ENCODE results near the gene PRG3. TPM values are rescaled to one million over a fixed set of nuclear protein-coding genes. Genes with fewer than 3 reads are reported as not detected.
"Not testable (repeated sequence)": the region's sequence is repeated elsewhere in the genome, so short reads cannot be mapped to it uniquely, and the experiment has no call there.

PRG3 gene
- polyA plus RNA-seq, 3 donors: 0.23 to 1.0 (median 0.59) TPM

DNA sequence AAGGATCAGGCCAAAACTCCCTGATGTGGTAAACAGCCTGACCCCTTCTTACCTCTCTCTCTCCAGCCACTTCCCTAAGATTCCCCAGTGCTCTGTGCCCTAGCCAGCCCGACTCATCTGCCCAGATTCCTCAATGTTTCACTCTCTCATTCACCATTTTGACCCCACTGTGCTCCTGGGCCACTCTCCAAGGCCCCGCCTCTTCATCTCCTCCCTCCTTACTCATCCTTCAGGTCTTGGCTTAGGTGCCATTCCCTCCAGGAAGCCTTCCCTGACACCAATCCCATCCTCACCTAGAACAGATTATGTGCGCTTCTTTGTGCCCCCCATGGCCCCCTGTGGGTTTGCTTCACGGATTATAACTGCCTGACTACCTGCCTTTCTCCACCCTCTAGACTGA, 32.7 kb upstream of the PRG3 start:
- DNase-seq (ENCODE audit: extremely low read depth in 1 of 11, low read depth in 9 of 11, low spot score in 4 of 11): no peak

DNA sequence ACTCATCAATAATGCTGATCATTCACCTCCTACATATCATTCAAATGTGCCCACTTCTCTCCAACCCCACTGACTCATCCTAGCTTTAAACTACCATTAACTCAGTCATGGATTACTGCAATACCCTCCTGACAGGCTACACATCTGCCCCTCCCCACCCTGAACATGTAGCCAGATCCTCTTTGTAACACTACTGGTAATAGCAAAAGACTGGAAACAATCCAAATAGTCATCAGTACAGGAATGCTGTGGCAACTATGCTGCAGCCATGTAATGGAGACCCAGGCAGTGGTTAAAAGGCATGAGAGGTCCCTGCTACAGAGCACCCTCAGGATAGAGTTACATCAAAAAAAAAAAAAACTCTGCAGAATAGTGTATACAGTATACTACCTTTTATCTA, 29.3 kb upstream of the PRG3 start:
- DNase-seq (ENCODE audit: extremely low read depth in 1 of 11, low read depth in 9 of 11, low spot score in 4 of 11): no peak

DNA sequence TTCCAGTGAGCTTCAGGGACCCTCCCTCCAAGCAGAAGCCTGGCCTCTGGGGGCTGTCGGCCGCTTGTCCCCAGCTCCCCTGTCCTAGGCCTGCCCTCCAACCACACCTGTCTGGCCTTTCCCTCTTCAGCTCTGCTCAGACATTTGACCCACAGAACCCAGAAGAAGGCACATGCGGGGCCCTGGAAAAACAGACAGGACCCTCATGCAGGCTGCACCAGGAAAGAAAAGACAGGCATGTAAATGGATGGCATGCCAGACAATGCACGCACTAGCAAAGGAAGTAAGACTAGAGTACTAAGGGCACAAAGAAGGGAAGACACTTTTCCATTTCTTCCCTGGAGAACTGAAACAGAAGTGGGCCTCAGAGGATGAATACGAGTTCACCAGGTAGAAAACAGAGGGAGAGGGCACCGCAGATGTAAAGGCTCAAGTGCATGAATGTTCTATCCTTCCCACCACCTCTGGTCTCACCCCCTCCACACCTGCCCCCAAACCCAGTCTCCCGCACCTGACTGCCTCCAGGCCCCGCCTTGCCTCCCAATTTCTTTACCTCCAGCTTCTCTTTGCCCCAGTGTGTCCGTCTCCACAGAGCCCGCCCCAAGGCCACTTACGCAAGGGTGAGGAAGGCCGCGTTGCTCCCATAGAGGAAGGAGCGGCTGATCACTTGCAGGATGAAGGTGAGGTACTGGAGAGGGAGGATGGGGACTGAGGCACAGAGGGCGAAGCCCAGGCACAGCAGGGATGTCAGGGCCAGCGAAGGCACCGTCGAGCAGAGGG, 28.6 kb upstream of the PRG3 start:
- DNase-seq (ENCODE audit: extremely low read depth in 1 of 11, low read depth in 9 of 11, low spot score in 4 of 11): no peak

DNA sequence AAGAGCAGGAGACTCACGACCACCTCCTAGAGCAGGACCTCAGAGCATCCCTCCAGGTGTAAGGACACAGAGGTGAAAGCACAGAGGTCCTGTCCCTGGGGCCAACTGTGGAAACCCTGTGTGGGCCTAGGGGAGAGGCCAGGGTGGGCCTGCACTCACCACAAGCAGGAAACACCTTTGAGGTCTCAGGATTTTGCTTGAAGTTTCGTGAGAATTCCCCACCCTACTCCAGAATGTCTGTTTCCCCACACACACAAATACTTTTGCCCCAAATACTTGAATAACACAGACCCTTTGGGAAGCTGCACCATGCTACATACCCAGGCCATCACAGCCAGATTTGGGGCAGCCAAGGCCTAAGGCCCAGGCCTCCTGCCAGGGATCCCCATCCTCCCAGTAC, 27.8 kb upstream of the PRG3 start:
- DNase-seq (ENCODE audit: extremely low read depth in 1 of 11, low read depth in 9 of 11, low spot score in 4 of 11): no peak

DNA sequence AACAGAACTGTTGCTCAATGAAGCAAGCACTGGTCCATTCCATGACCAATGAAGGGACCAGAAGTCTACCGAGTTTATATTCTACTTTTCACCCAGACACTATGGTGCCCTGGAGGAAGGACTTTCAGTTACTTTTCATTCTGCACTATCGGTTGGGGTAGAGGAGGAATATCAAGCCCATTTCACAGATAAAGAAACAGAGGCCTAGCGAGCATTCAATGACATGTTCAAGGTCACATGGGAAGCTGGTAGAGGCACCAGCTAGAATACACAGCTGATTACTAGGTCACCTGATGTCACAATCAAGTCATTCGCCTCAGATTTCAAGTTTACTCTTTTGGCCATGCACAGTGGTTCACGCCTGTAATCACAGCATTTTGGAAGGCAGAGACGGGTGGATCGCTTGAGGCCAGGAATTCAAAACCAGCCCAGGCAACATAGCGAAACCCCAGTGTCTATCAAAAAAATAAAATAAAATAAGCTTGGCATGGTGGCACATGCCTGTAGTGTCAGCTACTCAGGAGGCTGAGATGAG, 27.1 kb upstream of the PRG3 start:
- DNase-seq (ENCODE audit: extremely low read depth in 1 of 11, low read depth in 9 of 11, low spot score in 4 of 11): no peak

DNA sequence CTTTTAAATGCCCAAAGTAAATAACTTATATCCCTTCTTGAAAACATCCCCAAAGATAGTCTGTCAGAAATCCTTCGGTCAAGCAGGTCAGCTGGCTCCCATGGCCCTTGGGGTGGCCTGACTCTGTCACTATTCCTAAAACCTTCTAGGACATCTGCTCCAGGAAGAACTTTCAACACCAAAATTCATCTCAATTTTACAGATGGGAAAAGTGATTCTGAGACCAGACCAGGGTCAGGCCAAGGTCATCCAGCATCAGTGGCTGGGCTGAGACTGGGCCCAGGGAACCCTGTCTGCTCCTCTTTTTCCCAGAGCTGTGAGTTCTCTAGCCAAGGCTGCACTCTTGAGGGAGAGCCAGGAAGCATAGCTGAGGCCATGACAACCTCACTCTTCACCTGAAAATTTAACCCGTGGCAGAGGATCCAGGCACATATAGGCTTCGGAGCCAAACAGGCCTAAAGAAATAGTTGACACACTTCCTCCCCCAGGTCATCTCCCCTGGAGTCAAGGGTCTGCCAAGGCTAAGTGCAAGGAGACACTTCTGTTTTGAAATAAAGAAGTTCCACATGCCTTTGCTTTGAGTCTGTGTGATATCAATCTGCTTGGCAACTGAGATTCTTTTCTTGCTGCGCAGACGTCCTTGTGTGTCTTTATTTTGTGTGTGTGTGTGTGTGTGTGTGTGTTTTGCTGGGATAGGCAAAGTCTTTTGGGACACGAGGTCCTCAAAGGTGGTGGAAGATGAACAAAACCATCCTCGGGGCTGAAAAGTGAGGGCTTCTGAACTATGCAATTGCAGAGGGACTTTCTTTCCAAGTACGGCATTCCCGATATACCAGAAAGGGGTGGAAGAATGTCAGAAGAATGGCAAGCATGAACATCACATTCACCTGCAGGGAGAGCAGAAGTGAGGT, 26.3 kb upstream of the PRG3 start:
- DNase-seq (ENCODE audit: extremely low read depth in 1 of 11, low read depth in 9 of 11, low spot score in 4 of 11): no peak

DNA sequence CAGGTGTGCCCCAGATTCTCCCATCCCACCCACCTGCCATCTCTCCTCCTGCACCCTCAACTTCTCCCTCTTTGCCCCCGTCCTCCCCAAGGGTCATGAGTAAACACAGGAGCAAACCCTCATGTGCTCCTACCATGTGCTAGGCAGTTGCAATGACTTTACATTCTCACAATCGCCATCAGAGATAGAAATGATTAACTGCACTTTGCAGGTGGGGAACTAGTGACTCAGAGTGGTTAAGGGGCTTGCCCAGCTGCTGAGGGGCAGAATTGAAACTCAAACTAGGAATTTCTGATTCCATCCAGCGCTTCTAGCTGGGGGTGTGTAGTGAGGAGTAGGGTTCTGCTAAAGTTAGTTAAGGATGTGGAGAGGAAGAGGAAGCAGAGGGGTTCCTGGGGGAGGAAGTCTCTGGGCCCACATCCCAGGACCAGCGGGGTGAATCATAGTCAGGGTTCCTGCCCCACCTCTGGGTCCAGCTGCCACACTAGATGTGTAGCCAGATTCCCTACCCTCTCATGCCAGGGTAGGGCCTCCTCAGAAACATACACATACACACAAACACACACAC, 25.5 kb upstream of the PRG3 start:
- no peak for DNase-seq (ENCODE audit: extremely low read depth in 1 of 11, low read depth in 9 of 11, low spot score in 4 of 11)

DNA sequence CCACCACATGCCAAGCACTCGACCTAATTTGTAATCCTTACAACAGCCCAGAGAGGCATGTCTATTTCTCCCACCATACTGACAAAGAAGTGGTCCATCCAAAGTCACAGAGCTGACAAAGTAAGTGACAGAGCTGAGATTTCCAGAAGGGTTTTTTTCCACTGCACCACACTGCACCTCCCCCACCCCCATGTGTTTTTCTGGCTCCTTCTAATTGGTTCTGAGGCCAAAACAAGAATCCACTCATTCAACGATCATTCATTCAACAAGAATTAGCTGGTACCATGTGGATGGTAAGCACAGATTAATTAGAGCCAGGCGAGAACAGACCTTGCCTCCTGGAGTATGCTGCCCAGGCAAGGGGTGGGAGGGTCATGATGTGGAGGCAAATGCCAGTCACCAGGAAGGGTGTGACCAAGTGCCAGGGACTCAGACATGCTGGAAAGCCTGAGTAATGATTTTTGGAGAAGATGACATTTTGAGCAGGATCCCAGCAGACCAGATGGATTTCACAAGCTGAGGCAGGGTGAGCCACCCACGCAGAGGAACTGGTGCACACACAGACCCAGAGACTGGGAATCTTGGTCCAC, 24.4 kb upstream of the PRG3 start:
- DNase-seq (ENCODE audit: extremely low read depth in 1 of 11, low read depth in 9 of 11, low spot score in 4 of 11): no peak

DNA sequence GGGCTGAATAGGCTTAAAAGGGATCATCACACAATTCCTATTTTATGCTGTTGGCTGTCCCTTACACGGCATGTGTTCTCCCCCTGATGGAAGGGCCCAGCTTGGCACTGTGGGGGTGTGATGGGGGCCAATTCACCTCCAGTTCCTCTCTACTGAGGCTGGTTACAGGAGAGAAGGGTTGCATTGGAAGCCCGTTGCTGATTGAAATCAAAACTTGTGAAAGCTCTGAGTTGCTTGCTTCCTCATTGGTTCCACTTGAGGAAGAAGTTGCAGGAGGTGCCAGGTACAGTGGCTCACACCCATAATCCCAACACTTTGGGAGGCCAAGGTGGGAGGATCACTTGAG, 22.8 kb upstream of the PRG3 start:
- no peak for DNase-seq (ENCODE audit: extremely low read depth in 1 of 11, low read depth in 9 of 11, low spot score in 4 of 11)

DNA sequence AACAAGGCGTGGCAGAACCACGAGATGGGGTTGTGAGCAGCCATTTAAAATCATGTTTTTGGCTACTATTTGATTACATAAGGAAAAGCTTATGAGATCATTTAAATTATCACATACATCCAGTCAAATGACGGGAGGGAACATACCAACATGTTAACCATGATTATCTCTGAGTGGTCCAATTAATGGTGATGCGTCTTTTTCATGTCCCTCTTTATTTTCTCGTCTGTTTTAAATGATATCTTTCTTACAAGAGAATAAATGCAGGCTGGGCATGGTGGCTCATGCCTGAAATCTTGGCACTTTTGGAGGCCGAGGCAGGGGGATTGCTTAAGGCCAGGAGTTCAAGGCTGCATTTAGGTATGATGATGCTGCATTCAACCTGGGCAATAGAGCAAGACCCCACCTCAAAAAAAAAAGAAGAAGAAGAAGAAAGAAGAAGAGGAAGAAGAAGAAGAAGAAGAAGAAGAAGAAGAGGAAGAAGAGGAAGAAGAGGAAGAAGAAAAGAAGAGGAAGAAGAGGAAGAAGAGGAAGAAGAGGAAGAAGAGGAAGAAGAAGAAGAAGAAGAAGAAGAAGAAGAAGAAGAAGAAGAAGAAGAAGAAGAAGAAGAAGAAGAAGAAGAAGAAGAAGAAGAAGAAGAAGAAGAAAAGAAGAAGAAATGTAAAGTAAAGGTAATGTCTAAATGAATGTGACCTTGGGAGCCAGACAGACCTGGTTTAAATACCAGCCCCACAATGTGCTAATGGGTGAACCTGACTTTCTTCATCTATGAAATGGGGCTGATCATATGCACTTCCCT, 22.3 kb upstream of the PRG3 start:
- DNase-seq (ENCODE audit: extremely low read depth in 1 of 11, low read depth in 9 of 11, low spot score in 4 of 11): not testable (repeated sequence)

DNA sequence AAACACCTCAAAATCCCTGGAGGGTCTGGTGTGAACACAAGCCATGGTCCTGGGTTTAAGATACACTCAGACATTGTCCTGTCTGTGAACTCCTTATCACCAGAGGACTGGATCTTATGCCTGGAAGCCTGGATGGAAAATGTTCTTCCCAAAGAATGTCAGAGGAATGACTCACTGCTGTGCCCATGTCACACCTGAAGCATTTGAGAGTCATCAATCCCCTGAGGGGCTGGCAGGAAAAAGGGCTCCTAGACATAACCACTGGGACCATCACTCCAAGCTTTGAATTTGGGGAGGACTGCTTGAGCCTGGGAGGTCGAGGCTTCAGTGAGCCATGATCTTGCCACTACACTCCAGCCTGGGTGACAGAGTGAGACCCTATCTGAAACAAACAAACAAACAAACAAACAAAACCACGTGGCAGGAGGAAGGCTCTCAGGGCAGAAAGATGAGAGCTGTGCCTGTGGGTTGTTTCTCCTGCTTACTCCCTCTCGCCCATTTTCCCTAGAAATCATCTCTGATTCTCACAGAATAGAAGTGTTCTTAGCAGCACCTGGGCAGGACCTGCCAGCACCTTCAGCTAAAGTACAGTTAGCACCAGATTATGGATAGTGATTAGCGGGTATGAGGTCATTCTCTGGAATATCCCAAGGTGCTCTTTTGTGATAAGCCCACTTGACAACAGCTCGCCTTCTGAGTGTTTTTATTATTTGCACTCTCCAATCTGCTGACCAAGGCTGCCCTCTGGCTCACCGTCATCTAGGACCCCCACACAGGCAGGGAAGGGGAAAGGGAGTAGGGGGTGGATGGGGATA, 21.4 kb upstream of the PRG3 start:
- no peak for DNase-seq (ENCODE audit: extremely low read depth in 1 of 11, low read depth in 9 of 11, low spot score in 4 of 11)

DNA sequence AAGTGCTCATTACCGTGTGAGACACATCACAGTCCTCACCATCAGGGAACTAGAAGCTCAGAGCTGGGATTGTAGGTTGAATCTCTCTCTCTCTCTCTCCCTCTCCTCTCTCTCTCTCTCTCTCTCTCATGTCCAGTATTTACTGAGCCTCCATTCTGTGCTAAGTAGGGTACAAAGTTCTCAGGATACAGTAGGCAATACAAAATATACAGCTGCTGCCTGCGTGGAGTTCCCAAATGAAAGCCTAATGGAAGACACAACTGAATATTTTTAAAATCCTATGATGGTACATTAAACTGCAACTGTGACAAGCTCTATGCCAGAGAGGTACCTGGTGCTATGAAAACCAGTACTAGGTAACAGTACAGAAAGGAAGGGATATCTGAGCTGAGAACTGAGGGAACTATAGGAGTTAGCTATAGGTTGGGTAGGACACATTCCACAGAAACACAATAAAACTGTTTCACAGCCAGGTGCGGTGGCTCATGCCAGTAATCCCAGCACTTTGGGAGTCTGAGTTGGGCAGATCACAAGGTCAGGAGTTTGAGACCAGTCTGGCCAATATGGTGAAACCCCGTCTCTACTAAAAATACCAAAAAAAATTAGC, 19.1 kb upstream of the PRG3 start:
- no peak for DNase-seq (ENCODE audit: extremely low read depth in 1 of 11, low read depth in 9 of 11, low spot score in 4 of 11)

DNA sequence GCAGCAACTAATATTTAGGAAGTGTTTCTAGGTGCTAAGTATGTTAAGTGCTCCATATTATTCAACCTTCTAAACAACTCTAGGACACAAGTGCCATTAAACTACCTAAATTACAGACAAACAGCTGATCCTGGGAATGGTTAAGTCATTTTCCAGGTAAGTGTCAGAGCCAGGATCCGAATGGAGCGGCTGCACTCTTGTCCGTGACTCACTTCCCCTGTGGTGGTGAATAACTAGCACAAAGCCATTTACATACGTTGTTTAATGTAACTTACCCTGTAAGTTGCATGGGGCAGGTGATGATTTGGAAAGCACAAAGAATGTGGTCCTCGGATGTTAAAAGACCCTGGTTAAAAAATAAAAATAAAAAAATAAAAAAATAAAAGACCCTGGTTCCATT, 18.3 kb upstream of the PRG3 start:
- no peak for DNase-seq (ENCODE audit: extremely low read depth in 1 of 11, low read depth in 9 of 11, low spot score in 4 of 11)

DNA sequence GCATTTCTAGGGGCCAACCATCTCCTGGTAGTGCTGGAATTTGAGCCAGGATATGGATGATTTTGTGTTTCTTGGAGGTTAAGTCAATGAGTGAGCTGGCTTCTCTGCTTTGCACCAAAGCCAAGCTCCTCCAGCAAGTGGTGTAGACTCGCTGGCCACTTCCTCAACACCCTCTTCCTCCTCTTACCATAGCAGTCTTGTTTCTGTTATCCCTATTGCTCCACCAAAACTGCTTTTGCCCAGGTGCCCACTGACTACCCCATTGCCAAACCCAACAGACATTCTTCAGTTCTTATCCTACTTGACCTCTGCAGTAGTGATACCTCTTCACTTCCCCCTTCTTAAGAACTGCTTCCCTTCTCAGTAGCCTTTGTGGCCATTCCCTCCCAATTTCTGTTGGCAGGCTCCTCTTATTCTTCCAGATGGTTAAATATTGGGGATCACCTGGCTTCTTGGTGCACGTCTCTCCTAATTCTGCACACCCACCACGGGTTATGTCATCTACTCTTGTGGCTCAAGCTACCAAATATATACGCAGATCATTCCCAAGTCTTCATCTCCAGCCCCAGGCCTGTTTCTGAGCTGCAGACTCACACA, 16.5 kb upstream of the PRG3 start:
- DNase-seq (ENCODE audit: extremely low read depth in 1 of 11, low read depth in 9 of 11, low spot score in 4 of 11): no peak

DNA sequence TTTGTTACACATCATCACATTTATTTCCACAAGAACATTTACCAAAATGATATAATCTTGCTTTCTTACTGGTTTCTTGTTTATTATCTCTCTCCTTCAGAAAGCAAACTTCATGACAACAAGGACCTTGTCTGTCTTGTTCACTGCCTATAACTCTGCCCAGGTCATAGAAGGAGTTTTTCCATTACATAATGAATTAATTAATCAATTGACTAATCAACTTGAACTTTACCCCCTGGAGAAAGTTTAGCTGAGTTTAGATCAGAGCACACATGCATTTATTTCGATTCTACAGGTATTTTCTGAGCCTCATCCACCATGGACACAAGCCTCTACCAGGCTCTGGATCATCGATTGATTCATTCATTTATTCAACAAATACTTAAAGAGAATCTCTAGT, 15.8 kb upstream of the PRG3 start:
- no peak for DNase-seq (ENCODE audit: extremely low read depth in 1 of 11, low read depth in 9 of 11, low spot score in 4 of 11)

DNA sequence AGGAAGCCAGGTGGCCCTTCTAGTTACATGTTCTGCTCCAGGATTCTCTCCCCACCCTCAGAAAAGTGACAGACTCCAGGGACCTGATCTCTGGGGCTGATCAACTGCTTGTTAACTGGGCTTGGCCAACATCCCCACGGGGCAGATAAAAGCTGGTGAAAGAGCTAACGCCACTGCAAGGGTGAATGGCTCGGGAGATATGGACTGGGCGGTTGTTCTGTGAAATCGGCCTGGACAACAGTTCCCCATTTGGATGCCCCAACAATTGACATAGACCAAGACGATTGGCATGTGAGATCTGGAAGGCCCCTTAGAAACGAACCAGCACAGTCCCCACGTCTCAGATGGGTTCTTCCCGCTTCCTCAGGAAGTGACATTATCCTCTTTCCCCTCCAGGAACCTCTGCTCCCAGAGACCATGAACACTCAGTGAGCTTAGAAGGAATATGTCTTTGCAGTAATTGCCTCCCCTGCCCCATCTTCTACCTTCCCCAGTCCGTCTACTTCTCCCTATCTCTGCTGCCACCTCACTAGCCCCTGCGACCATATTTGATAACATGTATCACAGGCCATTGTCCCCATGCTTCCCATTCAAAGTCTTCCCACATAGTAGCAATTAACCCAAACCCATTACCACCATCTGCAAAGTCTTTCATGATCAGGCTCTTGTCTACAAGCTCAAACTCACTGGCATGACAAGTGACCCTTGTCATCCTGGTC, 15.1 kb upstream of the PRG3 start:
- DNase-seq (ENCODE audit: extremely low read depth in 1 of 11, low read depth in 9 of 11, low spot score in 4 of 11): no peak
